ENCODE data around the gene ZNF232.

ZNF232 gene

GRCh38 chr17:5120036-5120435, 8.4 kb upstream of the ZNF232 start:
- no peaks in the 10 kb centered on the region for H3K27me3 ChIP-seq (ENCODE audit: insufficient read depth, low read length, poor library complexity, severe bottlenecking)
- H3F3A ChIP-seq (ENCODE audit: low read depth), result no peaks in the 10 kb centered on the region
- H4K20me1 ChIP-seq (ENCODE audit: insufficient read depth, low read length, poor library complexity, severe bottlenecking), result no peaks in the 10 kb centered on the region
- no peak overlapping the region for H2AFZ ChIP-seq (ENCODE audit: low read length)
- no peaks in the 10 kb centered on the region for H3K4me1 ChIP-seq (ENCODE audit: insufficient read depth, low read length, poor library complexity, severe bottlenecking)
- H3K4me2 ChIP-seq (ENCODE audit: low read depth, low read length, poor library complexity, severe bottlenecking), result no peak overlapping the region
- H3K9ac ChIP-seq (ENCODE audit: low read depth, low read length, poor library complexity, severe bottlenecking), result no peak overlapping the region
- TF ChIP-seq CTCF (conservative IDR thresholded peaks at IDR 0.05; ENCODE audit: low read length) (no peak), EZH2phosphoT487 (IDR thresholded peaks at IDR 0.05; ENCODE audit: borderline replicate concordance) (no peak)
- no peak overlapping the region for H3K4me3 ChIP-seq (ENCODE audit: low read length, poor library complexity, severe bottlenecking)
- H3K9me2 ChIP-seq (replicated peaks; ENCODE audit: low read depth, low read length), result no peaks in the 10 kb centered on the region
- no peaks in the 10 kb centered on the region for H3K9me3 ChIP-seq (ENCODE audit: insufficient read depth, low read depth, low read length)
- H3K79me2 ChIP-seq (ENCODE audit: insufficient read depth, low read length), result no peaks in the 10 kb centered on the region
- no peaks in the 10 kb centered on the region for H3K36me3 ChIP-seq (ENCODE audit: insufficient read depth, low read length)

DNA sequence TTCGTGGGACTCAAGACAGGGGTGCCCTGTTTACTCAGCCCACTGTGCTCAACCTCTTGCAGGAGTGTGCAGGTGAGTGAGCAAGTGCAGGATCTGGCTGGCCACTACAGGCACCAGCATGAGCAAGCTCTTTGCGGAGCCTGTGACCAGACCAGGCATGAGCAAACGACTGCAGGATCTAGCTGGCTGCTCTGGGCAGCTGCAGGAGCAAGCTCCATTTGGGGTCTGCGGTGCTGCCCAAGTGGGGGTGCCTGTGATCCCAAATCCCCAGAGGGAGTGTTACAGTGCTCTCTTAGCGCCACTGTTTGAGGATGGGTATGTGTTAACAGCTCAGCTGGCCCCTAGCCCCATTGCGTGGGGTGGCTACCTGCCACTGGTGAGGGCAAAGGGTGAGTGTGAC, 6.5 kb upstream of the ZNF232 start:
- no peaks in the 10 kb centered on the region for H3K9me3 ChIP-seq (ENCODE audit: insufficient read depth, low read depth, low read length)
- no peaks in the 10 kb centered on the region for H3K4me1 ChIP-seq (ENCODE audit: insufficient read depth, low read length, poor library complexity, severe bottlenecking)
- H3K4me2 ChIP-seq (ENCODE audit: low read depth, low read length, poor library complexity, severe bottlenecking), result no peak overlapping the region
- H3K27me3 ChIP-seq (ENCODE audit: insufficient read depth, low read length, poor library complexity, severe bottlenecking), result no peaks in the 10 kb centered on the region
- no peaks in the 10 kb centered on the region for H4K20me1 ChIP-seq (ENCODE audit: insufficient read depth, low read length, poor library complexity, severe bottlenecking)
- no peak overlapping the region for H3K9ac ChIP-seq (ENCODE audit: low read depth, low read length, poor library complexity, severe bottlenecking)
- no peaks in the 10 kb centered on the region for H3K9me2 ChIP-seq (replicated peaks; ENCODE audit: low read depth, low read length)
- TF ChIP-seq CTCF (conservative IDR thresholded peaks at IDR 0.05; ENCODE audit: low read length) (no peak), EZH2phosphoT487 (IDR thresholded peaks at IDR 0.05; ENCODE audit: borderline replicate concordance) (no peak)
- no peaks in the 10 kb centered on the region for H3K36me3 ChIP-seq (ENCODE audit: insufficient read depth, low read length)
- H3K79me2 ChIP-seq (ENCODE audit: insufficient read depth, low read length), result no peaks in the 10 kb centered on the region
- H3K4me3 ChIP-seq (ENCODE audit: low read length, poor library complexity, severe bottlenecking), result no peak overlapping the region
- H3F3A ChIP-seq (ENCODE audit: low read depth), result peaks cover 2% of the 10 kb centered on the region; the same call in 1 of the 2 replicates
- no peak overlapping the region for H2AFZ ChIP-seq (ENCODE audit: low read length)

DNA sequence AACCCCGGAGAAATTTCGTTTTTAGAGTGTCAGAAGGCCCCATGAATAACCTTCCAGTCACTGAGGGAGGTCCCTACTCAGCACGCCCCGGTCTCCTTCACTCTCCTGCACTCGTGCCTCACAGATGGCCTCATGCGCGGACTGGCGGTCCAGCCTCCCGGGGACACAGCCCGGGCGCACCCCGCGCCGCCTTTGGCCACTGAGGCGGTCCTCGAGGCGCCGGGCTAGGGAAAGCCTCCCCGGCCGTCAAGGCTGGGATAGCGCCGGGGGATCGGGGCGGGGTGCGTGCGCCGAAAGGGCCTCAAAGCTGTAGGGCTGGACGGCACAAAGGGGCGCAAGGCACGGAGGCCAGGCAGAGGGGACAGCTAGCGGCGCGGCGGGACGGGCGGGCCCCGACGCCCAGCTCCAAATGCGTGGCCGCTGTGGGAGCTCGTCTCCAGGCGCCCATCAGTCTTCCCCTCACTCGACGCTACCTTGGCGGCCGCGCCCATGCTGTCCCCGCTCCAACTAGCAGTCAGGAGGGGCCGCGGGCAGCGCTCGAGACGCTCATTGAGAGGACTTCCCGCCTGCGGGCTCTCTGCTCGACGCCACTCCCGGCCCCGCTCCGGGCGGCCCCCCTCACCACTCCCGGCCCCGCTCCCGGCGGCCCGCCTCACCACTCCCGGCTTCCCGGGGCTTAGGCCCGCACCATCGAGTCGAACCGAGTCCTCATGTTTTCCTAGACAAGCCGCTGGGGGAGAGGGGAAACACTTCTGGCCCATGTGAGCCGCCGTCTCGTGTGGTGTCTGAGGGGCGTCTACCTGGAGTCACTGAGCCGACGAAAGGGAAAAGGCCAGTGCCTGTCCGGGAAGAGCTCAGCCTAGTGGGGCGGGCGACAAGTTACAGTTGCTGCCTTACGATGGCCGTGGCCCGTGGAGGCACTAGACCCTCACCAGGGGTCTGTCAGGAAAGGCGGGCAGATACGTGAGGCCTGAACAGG, 4.3 kb upstream of the ZNF232 start, which contains the start of gene USP6:
Gene USP6, plus strand, starts transcription at position 360 of the 979 bp plus-strand sequence. CDS start 14,336 bp downstream, outside the sequence.
- Histone ChIP-seq H4K20me1 (ENCODE audit: insufficient read depth, low read length, poor library complexity, severe bottlenecking) (no peaks in the 10 kb centered on the region), H3K4me2 (ENCODE audit: low read depth, low read length, poor library complexity, severe bottlenecking) (no peak within 1 kb of the TSS), H3K9ac (ENCODE audit: low read depth, low read length, poor library complexity, severe bottlenecking) (no peak within 1 kb of the TSS), H3K9me2 (replicated peaks; ENCODE audit: low read depth, low read length) (no peaks in the 10 kb centered on the region), H3K9me3 (ENCODE audit: insufficient read depth, low read depth, low read length) (no peaks in the 10 kb centered on the region), H3F3A (ENCODE audit: low read depth) (peaks cover 5% of the 10 kb centered on the region; the same call in 1 of the 2 replicates), H3K4me3 (ENCODE audit: low read length, poor library complexity, severe bottlenecking) (no peak within 1 kb of the TSS), H3K36me3 (ENCODE audit: insufficient read depth, low read length) (no peaks in the 10 kb centered on the region), H3K27me3 (ENCODE audit: insufficient read depth, low read length, poor library complexity, severe bottlenecking) (no peaks in the 10 kb centered on the region), H3K79me2 (ENCODE audit: insufficient read depth, low read length) (peaks cover 7% of the 10 kb centered on the region), H3K4me1 (ENCODE audit: insufficient read depth, low read length, poor library complexity, severe bottlenecking) (peaks cover 3% of the 10 kb centered on the region), H2AFZ (ENCODE audit: low read length) (no peak within 1 kb of the TSS)
- TF ChIP-seq CTCF (conservative IDR thresholded peaks at IDR 0.05; ENCODE audit: low read length) (no peak), EZH2phosphoT487 (IDR thresholded peaks at IDR 0.05; ENCODE audit: borderline replicate concordance) (no peak)

Data from Loucy (cell line).